ENCODE measurements around the gene ULK2.

- TF ChIP-seq, protein P1, sequence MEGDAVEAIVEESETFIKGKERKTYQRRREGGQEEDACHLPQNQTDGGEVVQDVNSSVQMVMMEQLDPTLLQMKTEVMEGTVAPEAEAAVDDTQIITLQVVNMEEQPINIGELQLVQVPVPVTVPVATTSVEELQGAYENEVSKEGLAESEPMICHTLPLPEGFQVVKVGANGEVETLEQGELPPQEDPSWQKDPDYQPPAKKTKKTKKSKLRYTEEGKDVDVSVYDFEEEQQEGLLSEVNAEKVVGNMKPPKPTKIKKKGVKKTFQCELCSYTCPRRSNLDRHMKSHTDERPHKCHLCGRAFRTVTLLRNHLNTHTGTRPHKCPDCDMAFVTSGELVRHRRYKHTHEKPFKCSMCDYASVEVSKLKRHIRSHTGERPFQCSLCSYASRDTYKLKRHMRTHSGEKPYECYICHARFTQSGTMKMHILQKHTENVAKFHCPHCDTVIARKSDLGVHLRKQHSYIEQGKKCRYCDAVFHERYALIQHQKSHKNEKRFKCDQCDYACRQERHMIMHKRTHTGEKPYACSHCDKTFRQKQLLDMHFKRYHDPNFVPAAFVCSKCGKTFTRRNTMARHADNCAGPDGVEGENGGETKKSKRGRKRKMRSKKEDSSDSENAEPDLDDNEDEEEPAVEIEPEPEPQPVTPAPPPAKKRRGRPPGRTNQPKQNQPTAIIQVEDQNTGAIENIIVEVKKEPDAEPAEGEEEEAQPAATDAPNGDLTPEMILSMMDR (IDR thresholded peaks at IDR 0.05) = no peak
- no peak for TF ChIP-seq POLR2A (IDR thresholded peaks at IDR 0.05)
These were observed 137.8 kb downstream of the ULK2 start for GRCh38 chr17:19729900-19730299.
